ES-I3 (cell line): ENCODE results near the gene RHCE.
"Not testable (repeated sequence)": the region's sequence is repeated elsewhere in the genome, so short reads cannot be mapped to it uniquely, and the experiment has no call there.

Source experiments
- H3K36me3 ChIP-seq: 2 replicates; pipeline ENCODE4 v1.6.1; 2013; ENCODE audit warnings: mild to moderate bottlenecking, low read length, control low read depth, moderate library complexity; ENCODE audit not compliant: insufficient read depth
- H3K4me1 ChIP-seq: 2 replicates; pipeline ENCODE4 v1.6.1; 2013; ENCODE audit warnings: mild to moderate bottlenecking, control low read depth, low read length; ENCODE audit not compliant: insufficient read depth
- H3K9ac ChIP-seq: 2 replicates; pipeline ENCODE4 v1.6.1; 2013; ENCODE audit warnings: low read depth, mild to moderate bottlenecking, low read length, moderate library complexity
- H3K9me3 ChIP-seq: 2 replicates; pipeline ENCODE4 v1.6.1; 2013; ENCODE audit warnings: mild to moderate bottlenecking, low read length, moderate library complexity; ENCODE audit not compliant: control insufficient read depth, insufficient read depth

Gene RHCE

GRCh38 chr1:25444604-25445003, 24.0 kb upstream of the RHCE start:
- H3K36me3 ChIP-seq, H3K9ac ChIP-seq, H3K9me3 ChIP-seq: not testable (repeated sequence)
- H3K4me1 ChIP-seq: peaks cover 18% of the 10 kb centered on the region

DNA sequence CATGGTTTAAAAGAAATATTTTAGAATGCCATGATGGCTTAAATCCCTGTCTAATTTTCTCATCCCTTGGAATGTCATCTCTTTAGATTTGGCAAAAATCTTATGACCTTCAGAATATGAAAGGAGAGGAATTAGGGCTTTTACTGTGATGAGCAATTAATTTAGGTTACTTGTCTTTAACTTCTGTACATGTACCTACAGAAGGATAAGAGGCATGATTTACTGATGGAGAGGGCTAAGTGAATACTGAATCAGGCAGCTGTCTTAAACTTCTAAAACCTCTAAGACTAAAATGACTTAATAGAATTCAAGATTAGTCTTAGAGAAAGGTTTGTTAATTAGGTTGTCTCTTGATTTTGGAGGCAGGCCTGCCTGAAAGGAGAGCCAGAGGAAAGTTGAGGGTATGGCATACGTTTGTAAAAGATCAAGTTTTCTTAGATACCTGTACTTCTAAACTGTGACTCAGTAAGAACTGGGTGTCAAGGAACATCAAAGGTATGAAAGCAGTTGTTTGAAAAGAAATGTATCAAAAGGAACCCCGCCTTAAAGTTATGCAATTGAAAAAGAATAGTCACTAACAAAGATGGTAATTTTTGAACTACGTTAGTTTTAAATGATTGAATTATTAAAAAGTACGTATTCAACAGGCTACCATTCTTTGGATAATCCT, 22.5 kb upstream of the RHCE start:
- Histone ChIP-seq H3K9me3 (no peaks in the 10 kb centered on the region), H3K4me1 (peaks cover 18% of the 10 kb centered on the region), H3K9ac (no peak overlapping the region), H3K36me3 (no peaks in the 10 kb centered on the region)

- Histone ChIP-seq H3K4me1 (peaks cover 13% of the 10 kb centered on the region), H3K9me3 (no peaks in the 10 kb centered on the region), H3K9ac (no peak overlapping the region), H3K36me3 (no peaks in the 10 kb centered on the region)
These were observed 21.6 kb upstream of the RHCE start for GRCh38 chr1:25442178-25442577.

- Histone ChIP-seq H3K36me3 (no peaks in the 10 kb centered on the region), H3K4me1 (no peaks in the 10 kb centered on the region), H3K9ac (no peak overlapping the region), H3K9me3 (no peaks in the 10 kb centered on the region)
These were observed 18.7 kb upstream of the RHCE start for GRCh38 chr1:25439287-25439686.

DNA sequence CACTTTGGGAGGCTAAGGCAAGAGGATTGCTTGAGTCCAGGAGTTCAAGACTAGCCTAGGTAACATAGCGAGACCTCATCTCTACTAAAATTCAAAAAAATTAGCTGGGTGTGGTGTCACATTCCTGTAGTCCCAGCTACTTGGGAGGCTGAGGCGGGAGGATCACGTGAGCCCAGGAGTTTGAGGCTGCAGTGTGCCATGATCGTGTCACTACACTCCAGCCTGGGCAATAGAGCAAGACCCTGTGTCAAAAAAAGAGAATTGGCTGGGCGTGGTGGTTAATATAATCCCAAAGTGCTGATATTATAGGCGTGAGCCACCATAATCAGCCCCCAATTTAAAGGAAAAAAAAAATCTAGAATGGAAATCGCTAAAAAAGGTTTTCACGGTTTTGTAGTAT, 17.0 kb upstream of the RHCE start:
- no peaks in the 10 kb centered on the region for H3K9me3 ChIP-seq
- no peaks in the 10 kb centered on the region for H3K36me3 ChIP-seq
- no peaks in the 10 kb centered on the region for H3K4me1 ChIP-seq
- H3K9ac ChIP-seq: no peak overlapping the region

- H3K36me3 ChIP-seq: no peaks in the 10 kb centered on the region
- H3K9ac ChIP-seq: no peak overlapping the region
- H3K4me1 ChIP-seq: no peaks in the 10 kb centered on the region; the same call in 1 of the 2 replicates
- H3K9me3 ChIP-seq: no peaks in the 10 kb centered on the region
These were observed 14.9 kb upstream of the RHCE start for GRCh38 chr1:25435397-25436108.

DNA sequence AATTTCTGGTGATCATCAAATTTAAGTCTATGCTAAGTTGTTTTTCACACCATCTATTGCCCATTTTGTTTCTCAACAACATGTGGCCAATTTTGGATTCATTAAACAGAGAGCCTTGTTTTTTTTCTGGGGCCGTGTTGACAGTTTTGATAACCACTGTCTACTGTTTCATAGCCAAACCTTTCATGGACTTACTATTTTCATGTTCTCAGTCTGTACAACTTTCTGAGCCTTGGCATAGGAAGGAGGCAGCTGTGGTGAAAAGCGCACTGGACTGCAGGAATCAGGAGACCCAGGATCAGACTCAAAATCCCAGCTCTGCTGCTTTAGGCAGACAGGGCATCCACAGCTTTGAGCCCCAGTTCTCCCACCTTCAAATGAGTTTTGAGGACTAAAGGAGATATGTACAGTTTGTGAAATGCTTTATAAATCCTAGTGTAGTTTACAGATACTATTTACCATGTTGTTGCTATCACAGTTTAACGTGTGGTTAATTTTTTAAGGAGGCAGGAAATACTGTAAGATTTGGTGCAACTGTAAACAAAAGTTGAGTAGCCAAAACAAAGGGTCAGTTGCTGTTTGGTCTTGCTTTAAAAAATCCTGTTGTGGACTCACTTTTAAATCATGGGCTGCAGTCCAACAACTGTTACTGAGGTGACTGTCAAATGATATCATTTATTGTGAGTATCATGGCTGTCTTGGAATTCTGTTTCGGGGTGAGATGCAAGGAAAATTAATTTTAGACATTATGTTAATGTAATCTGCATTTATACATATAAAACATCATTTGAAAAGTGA, 13.0 kb upstream of the RHCE start:
- H3K36me3 ChIP-seq: no peaks in the 10 kb centered on the region
- no peak overlapping the region for H3K9ac ChIP-seq
- H3K4me1 ChIP-seq: no peaks in the 10 kb centered on the region; the same call in 1 of the 2 replicates
- no peaks in the 10 kb centered on the region for H3K9me3 ChIP-seq

- Histone ChIP-seq H3K4me1 (no peaks in the 10 kb centered on the region; the same call in 1 of the 2 replicates), H3K9ac (no peak overlapping the region), H3K36me3 (no peaks in the 10 kb centered on the region), H3K9me3 (no peaks in the 10 kb centered on the region)
These were observed 12.2 kb upstream of the RHCE start for GRCh38 chr1:25432749-25433388.

DNA sequence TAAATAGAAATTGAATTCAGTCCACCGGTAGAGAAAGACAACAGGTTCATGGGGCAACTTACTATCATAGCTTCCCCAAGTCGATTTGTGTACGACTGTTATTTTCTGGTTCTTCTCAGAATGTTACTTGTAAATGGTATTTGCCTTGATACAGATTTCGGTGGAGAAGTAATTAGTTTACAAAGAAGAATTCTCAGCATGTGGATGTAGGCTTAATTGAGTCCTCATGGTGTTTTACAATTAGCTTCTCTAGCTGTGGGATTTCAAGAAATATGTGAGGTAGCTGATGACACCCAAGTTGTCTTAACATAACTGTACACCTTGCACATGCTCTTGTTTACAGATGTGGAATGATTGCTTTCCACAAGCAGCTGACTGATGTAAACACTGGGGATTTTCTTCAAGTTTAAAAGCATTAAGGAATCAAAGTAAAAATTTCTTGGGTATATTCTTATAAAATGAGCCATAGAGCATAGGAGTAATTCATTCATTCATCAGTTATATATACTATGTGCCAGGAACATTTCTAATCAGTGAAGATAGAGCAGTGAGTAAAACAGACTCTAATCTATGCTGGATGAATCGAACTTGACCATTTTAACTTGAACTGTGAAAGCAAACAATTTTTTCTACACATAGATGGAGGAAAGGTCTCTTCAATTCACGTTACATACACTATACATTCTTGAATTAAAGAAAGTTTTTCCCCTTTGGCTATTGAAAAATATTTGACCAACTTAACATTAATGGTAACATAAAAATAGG, 11.5 kb upstream of the RHCE start:
- Histone ChIP-seq H3K4me1 (no peaks in the 10 kb centered on the region; the same call in 1 of the 2 replicates), H3K9ac (peak overlapping the region; percentile 73)

DNA sequence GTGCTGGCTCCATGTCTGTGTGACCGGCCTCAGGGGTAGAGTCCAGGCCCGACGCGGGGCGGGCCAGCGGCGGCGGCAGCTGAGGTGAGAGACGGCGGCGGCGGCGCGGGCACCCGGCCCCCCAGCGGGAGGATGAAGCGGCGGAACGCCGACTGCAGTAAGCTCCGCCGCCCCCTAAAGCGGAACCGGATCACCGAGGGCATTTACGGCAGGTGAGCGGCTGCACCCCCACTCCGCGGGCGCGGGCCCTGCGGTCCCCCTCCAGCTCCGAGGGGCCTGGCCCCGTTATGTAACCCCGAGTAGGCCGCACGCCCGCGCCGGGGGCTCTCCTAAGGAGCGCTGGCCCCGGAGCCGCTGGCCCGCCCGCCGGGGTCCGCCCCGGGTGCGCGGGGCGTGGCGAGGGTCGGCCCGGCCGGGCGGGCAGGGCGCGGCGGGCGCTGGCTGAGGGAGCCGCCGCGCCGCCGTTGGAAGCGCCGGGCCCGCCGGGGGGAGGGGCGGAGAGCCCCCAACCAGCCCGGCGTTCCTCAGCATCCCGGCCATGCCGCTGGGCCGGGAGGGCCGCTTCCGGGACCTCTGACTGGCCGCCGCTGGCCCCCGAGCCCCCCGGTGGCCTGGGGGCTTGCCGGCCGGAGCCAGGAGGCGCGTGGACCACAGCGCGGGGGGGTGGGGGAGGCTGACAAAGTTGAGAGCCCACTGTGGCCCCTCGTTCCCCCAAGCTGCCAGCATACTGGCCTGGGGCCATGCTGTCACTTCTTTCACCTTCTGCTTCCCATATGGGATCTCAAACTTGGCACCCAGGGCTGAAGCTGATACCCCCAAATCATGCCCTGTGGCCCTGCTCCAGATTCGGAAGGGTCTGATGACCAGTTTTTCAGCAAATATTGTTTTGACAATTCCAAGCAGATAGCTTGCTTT, 10.6 kb upstream of the RHCE start:
- Histone ChIP-seq H3K9me3 (no peaks in the 10 kb centered on the region), H3K9ac (peak overlapping the region; percentile 73), H3K4me1 (no peaks in the 10 kb centered on the region; the same call in 1 of the 2 replicates), H3K36me3 (no peaks in the 10 kb centered on the region)

More for the DNA sequence above, 11.5 kb upstream of the RHCE start:
- H3K36me3 ChIP-seq: no peaks in the 10 kb centered on the region
- no peaks in the 10 kb centered on the region for H3K9me3 ChIP-seq

GRCh38 chr1:25430073-25430966, 9.7 kb upstream of the RHCE start, which contains the start of gene MACO1:
MACO1 (plus strand) TSS chr1:25430897; CDS start chr1:25431099, 202 bp downstream.
- Histone ChIP-seq H3K36me3 (no peaks in the 10 kb centered on the region), H3K9ac (peak within 1 kb of the TSS; percentile 73), H3K9me3 (no peaks in the 10 kb centered on the region), H3K4me1 (no peaks in the 10 kb centered on the region; the same call in 1 of the 2 replicates)

DNA sequence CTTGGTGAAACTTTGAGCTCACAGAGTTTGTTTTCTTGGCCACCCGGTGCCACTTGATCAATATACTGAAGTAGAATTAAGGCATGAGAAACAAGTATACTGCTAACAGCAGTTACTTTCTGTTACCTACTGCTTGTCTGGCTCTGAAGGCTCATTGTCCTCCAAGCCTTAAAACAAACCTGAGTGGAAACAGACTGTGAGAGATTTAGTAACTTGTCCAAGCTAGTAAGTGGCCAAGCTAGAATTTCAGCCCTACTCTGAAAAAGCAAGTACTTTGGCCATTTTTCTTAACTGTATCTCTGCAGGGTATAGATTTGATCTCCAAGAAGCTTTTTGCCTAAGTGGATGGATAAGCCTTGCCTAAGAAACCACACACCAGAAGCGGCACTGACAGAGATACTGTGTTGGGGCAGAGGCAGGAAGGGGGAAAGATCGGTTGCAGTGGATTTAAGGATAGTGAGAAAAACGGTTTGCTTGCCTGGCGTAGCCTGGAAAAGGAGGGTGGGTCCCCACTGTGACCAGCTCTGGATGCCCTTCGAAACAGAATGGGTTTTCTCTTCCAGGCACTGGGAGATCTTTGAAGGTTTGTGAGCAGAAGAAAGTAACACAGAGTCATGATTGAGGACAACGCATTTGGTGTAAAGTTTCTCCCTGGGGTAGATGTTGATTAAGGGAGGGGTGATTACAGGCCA, 8.0 kb upstream of the RHCE start:
- no peaks in the 10 kb centered on the region for H3K9me3 ChIP-seq
- H3K4me1 ChIP-seq: no peaks in the 10 kb centered on the region; the same call in 1 of the 2 replicates
- no peak overlapping the region for H3K9ac ChIP-seq

More for the DNA sequence above, 8.0 kb upstream of the RHCE start:
- no peaks in the 10 kb centered on the region for H3K36me3 ChIP-seq
